GM13977 (cell line): ENCODE measurements around the gene IBTK.
"Not testable (repeated sequence)": the region's sequence is repeated elsewhere in the genome, so short reads cannot be mapped to it uniquely, and the experiment has no call there.

Experiments used
- DNase-seq: peaks from one replicate; pipeline ENCODE4 v3.0.0; 2012; ENCODE audit warnings: low spot score
- in situ Hi-C: fragments of 300-500 bp; cut with MboI; formaldehyde crosslinking; loops from one replicate; pipeline ENCODE4 v1.12.0; 2022; ENCODE audit warnings: low sequenced_read_pairs, low pct_unique_long_range_greater_than_20kb, mixed read lengths, inconsistent platforms; ENCODE audit not compliant: unreplicated experiment
- TF ChIP-seq, protein P1 (sequence below): IDR thresholded peaks from 2 replicates; pipeline ENCODE4 v1.5.1; 2012; ENCODE audit warnings: mild to moderate bottlenecking, control low read depth; ENCODE audit not compliant: insufficient read depth; ENCODE audit errors: extremely low read depth, missing control alignments

The IBTK gene

DNA sequence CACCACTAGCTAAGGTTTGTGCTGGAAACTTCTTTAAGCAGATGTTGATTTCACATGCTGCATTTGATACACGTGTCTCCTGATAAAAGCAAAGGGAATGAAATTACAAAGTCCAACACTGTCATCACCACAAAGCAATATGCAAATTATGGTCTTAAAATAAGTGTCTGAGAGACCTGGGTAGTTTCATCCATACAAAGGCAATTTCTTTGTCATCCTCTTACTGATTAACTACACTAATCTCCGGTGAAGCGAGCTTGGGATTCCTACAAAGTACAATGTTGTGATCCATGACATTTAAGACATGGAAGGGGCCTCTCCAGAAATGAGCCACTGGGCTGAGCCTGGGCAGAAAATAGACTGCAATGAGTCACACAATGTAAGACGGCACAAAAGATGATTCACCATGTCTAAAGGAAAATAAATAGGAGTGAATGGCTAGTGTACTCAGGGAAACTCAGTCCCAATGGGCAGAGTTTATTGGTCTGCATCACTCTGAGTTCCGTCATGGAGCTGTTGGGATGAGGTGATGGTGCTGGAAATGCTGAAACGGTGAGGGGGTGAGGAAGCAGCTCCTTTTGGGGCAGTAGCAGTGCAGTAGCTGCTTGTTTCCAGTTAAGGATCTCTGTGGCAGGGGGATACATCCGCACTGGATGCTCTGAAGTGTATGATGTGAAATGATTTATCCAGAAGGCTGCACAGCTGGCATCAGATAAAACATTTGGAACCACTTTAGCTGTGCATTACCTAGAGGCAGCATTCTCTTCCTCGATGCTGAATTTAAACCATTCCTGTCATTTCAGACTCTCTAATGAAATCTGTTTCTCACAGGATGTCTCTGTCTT lies 103.3 kb downstream of the IBTK start:
- in situ Hi-C loops: no loop called here
- TF ChIP-seq, protein P1, sequence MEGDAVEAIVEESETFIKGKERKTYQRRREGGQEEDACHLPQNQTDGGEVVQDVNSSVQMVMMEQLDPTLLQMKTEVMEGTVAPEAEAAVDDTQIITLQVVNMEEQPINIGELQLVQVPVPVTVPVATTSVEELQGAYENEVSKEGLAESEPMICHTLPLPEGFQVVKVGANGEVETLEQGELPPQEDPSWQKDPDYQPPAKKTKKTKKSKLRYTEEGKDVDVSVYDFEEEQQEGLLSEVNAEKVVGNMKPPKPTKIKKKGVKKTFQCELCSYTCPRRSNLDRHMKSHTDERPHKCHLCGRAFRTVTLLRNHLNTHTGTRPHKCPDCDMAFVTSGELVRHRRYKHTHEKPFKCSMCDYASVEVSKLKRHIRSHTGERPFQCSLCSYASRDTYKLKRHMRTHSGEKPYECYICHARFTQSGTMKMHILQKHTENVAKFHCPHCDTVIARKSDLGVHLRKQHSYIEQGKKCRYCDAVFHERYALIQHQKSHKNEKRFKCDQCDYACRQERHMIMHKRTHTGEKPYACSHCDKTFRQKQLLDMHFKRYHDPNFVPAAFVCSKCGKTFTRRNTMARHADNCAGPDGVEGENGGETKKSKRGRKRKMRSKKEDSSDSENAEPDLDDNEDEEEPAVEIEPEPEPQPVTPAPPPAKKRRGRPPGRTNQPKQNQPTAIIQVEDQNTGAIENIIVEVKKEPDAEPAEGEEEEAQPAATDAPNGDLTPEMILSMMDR: no peak
- peak; percentile 5 for DNase-seq

DNA sequence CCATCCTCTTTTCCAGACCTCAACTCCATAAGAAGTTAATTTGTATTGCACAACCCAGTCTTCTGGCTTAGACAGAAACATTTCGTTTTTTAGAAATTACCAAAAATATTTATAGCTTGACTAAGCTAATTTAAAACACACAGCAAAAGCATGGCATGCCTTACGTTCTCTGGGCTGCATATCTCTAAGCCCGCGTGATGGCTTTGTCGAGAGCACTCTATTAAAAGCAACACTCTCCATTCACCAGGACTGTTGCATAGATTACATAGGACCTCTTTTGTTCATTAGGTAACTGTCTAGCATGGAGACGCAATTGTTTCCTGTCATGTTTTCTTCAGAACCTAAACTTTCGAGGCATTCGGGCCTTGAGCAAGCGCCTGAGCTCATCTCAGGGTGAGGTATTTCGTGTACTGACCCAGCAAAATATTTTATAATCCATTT lies 104.5 kb downstream of the IBTK start:
- in situ Hi-C loops: no loop called here
- TF ChIP-seq, protein P1: no peak
- no peak for DNase-seq

DNA sequence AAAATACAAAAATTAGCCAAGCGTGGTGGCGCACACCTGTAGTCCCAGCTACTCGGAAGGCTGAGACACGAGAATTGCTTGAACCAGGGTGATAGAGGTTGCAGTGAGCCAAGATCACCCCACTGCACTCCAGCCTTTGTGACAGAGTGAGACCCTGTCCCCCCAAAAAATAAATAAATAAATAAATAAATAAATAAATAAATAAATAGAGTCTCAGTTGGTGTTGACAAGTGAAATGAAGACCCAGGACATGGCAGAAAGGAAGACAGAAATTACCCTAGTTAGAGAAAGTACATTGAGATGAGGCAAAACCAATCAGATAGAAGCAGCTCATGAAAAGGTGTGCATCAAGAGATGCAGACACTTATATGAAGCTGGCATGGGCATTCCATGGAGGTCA lies 105.0 kb downstream of the IBTK start:
- TF ChIP-seq, protein P1: no peak
- in situ Hi-C loops: no loop called here
- DNase-seq: no peak

DNA sequence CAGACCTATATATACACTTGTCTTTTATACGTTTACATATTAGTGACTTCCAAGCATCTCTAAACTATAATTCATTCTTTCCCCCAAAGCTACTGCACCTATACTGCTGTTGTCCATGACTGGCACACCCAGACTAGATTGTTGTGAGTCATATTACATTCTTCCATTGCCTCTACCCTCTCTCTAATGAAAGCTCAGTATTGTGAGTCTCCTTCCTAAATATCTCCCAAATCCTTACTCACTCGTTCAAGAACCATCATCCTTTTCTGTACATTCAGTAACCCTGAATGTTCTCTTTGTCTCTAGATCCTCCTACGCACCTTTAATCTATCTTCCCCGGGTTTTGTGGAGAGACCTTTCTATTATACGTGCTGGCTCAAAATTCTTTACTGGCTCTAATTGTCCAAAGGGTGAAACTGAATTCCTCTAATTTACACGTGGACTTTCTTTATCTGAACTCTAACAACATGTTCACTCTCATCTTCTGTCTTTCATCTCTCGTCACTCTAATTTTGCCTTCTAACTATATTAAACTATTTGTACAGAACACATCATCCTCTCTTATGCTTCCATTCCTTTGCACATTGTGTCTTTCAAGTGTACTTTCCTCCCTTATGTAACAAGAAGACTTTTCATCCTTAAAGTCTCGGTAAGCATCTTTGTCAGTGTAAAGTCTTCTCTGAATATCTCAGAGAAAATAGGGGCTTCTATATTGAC lies 109.3 kb downstream of the IBTK start:
- in situ Hi-C loops: no loop called here
- TF ChIP-seq, protein P1: no peak

DNA sequence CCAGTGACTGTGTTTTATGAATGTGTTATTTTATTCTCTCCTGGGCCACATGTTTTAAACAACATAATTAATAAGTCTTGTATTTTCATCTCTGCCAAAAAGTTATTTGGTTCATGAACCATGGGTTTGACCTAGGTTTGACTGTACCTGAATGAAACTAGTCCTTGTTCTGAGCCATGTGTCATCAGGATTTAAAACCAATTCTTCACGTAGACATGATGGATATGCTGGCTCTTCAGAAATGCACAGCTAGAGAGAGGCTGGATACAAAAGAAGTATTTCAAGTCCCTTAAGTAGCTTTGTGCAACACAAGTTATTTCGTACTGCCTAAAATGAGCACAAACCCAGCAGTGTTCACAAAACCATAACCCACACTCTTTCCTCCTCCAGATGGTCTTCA lies 116.1 kb downstream of the IBTK start:
- DNase-seq: no peak
- TF ChIP-seq, protein P1: no peak
- in situ Hi-C loops: no loop called here

More for the DNA sequence above, 109.3 kb downstream of the IBTK start:
- no peak for DNase-seq

DNA sequence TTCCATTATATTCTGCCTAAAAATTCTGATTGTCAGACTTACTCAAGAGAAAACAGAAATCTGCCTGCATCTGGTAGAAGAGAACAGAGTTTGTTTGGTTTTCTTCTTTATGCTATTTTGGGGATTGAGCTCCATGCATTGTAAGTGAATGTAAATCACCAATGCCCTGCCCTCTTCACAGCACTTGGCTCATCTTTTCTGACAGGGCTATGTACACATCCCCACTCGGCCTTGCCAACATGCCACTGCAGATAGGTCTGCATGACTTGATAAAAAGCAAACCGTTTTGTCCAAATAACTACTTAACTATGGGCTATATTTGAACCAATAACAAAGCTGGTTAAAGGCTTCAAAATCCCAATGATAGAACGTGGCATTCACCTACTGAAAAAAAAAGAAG lies 117.7 kb downstream of the IBTK start:
- DNase-seq: no peak
- TF ChIP-seq, protein P1: no peak
- in situ Hi-C loops: no loop called here

DNA sequence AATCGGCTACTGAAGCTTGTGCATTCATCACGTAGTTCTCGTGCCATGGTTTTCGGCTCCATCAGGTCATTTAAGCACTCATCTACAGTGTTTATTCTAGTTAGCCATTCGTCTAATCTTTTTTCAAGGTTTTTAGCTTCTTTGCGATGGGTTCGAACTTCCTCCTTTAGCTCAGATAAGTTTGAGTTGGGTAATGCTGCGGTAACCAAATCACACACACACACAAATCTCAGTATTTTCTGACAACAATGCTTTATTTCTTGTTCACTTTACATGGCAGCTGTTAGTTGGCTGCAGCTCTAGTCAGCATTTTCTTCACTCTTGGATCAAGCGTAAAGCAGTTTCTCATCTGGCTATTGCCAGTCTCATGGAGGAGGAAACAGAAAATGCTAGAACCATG lies 118.6 kb downstream of the IBTK start:
- DNase-seq, in situ Hi-C loops: not testable (repeated sequence)
